Thoracic aorta (tissue), 2 donors: ENCODE measurements around the gene MAN2B2. TPM values are rescaled to one million over a fixed set of nuclear protein-coding genes. Genes with fewer than 3 reads are reported as not detected.
A peak's percentile ranks its signal among the peaks of the same experiment; 100 is the strongest.

Experiments used
- ATAC-seq: fragments of 150-250 bp; one replicate; pipeline ENCODE4 v1.8.0; 2017; ENCODE audit warnings: low read depth; ENCODE audit not compliant: insufficient number of reproducible peaks, low FRiP score
- DNase-seq: peaks from one replicate; pipeline ENCODE4 v3.0.0-alpha.2; 2020; ENCODE audit warnings: low spot score
- H3K27ac ChIP-seq, 2 donors: fragments of 200-600 bp; sonication (generic); 1 replicate in 1 of 2; 2 replicates in 1 of 2; pipeline ENCODE4 v1.5.1; 2016; ENCODE audit warnings: mild to moderate bottlenecking in 2 of 2, moderate library complexity in 2 of 2
- H3K27me3 ChIP-seq: fragments of 200-600 bp; sonication (generic); replicated peaks from 2 replicates; pipeline ENCODE4 v1.6.0; 2016; ENCODE audit warnings: mild to moderate bottlenecking; ENCODE audit not compliant: insufficient read depth
- H3K36me3 ChIP-seq: fragments of 200-600 bp; sonication (generic); one replicate; pipeline ENCODE4 v1.5.1; 2016
- H3K4me1 ChIP-seq, 2 donors: fragments of 200-600 bp; sonication (generic); 1 replicate in 1 of 2; 2 replicates in 1 of 2; pipeline versions ENCODE4 v1.5.1 to v1.6.0; 2016; ENCODE audit warnings: low read depth in 2 of 2, mild to moderate bottlenecking in 1 of 2; ENCODE audit not compliant: control insufficient read depth in 1 of 2
- H3K4me3 ChIP-seq: fragments of 200-600 bp; sonication (generic); 2 replicates; pipeline ENCODE4 v1.5.1; 2016; ENCODE audit warnings: mild to moderate bottlenecking
- H3K9me3 ChIP-seq: fragments of 200-600 bp; sonication (generic); 2 replicates; pipeline ENCODE4 v1.5.1; 2016
- CTCF ChIP-seq: fragments of 200-600 bp; sonication (generic); IDR thresholded peaks from one replicate; pipeline ENCODE4 v1.5.1; 2019; ENCODE audit warnings: antibody characterized with exemption
- total RNA-seq, 2 donors: library from RNA; depleted of rRNA; stranded (reverse); fragments of >200 nt; gene quantifications; one replicate each; pipeline versions ENCODE4 v1.1.0 to v1.2.3, GENCODE V29; 2016

Gene MAN2B2
- total RNA-seq, 2 donors from 2014 or later, result 77.1 to 94.1 TPM

- Histone ChIP-seq H3K9me3 (no peaks in the 10 kb centered on the region), H3K27ac (peak overlapping the region; percentile 96 to 98), H3K4me1 (peaks cover 14 to 31% of the 10 kb centered on the region in 2 donors), H3K36me3 (peaks cover 5% of the 10 kb centered on the region), H3K4me3 (peak overlapping the region; percentile 99), H3K27me3 (no peaks in the 10 kb centered on the region)
- TF ChIP-seq CTCF, result no peak
- DNase-seq (no peak), ATAC-seq (no peak)
Observed at GRCh38 chr4:6641971-6642320, 67.0 kb downstream of the MAN2B2 start.

DNA sequence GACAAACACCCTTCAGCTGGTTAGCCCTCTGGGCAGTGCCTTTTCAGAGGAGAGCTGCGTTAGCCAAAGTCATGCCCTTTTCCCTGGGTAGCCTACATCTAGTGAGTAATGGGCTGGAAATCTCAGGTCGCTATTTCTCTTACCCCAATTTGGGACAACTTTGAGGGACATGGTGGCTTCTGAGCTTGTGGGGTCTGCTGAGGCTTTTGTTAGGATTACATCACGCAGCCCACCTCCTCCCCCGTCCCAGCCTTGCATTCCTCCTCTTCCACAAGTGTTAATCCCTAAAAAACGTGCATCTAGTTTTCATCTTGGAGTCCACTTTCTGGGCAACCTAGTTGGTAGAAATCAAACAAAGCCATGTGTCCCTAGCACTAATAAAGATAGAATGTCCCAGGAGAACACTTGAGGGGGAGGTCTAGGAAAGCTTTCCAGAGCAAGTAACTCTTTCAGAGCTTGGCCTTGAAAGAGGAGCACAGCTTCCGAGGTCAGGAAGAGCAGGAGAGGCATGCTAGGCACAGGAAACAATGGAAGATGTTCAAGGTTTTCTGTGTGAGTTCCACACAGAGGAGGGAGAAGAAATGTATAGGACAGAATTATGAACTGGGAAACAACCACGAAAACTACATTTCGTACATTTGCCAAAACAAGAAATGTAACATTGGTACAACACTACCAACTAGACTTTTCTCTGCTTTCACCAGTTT is 68.3 kb downstream of the MAN2B2 start:
- Histone ChIP-seq H3K27ac (no peak overlapping the region), H3K27me3 (no peaks in the 10 kb centered on the region), H3K4me3 (no peak overlapping the region), H3K9me3 (no peaks in the 10 kb centered on the region), H3K4me1 (peaks cover 14 to 31% of the 10 kb centered on the region in 2 donors), H3K36me3 (peaks cover 5% of the 10 kb centered on the region)
- TF ChIP-seq CTCF, result no peak
- ATAC-seq (no peak), DNase-seq (no peak)

- ATAC-seq (no peak), DNase-seq (no peak)
- Histone ChIP-seq H3K36me3 (peaks cover 5% of the 10 kb centered on the region), H3K9me3 (no peaks in the 10 kb centered on the region), H3K27me3 (no peaks in the 10 kb centered on the region), H3K27ac (no peak overlapping the region), H3K4me1 (peaks cover 14 to 26% of the 10 kb centered on the region in 2 donors), H3K4me3 (no peak overlapping the region)
- no peak for TF ChIP-seq CTCF
Observed at GRCh38 chr4:6644792-6645530, 70.0 kb downstream of the MAN2B2 start.

DNA sequence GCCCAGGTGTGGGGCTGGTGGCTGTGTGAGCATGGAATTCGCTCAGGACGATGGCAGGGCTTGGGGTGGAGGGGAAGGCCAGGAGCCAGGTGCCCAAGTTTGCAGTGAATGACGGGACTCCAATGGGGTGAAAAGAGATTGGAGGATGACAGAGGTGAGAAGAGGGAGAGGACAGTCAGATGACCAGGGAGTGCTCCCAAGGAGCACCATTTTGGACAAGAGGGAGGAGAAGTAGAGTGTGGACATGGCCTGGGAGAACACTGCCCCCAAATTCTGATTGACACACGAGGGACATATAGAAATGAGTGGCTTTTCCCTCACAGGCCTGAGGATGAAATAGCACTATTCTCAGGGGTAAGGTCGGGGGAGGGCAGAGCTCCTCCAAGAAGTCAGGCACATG is 72.2 kb downstream of the MAN2B2 start:
- H3K36me3 ChIP-seq, result peaks cover 5% of the 10 kb centered on the region
- no peak overlapping the region for H3K27ac ChIP-seq
- peaks cover 11 to 19% of the 10 kb centered on the region in 2 donors for H3K4me1 ChIP-seq
- H3K9me3 ChIP-seq, result no peaks in the 10 kb centered on the region
- H3K27me3 ChIP-seq, result no peaks in the 10 kb centered on the region
- TF ChIP-seq CTCF, result no peak
- DNase-seq (no peak), ATAC-seq (no peak)
- H3K4me3 ChIP-seq, result no peak overlapping the region

DNA sequence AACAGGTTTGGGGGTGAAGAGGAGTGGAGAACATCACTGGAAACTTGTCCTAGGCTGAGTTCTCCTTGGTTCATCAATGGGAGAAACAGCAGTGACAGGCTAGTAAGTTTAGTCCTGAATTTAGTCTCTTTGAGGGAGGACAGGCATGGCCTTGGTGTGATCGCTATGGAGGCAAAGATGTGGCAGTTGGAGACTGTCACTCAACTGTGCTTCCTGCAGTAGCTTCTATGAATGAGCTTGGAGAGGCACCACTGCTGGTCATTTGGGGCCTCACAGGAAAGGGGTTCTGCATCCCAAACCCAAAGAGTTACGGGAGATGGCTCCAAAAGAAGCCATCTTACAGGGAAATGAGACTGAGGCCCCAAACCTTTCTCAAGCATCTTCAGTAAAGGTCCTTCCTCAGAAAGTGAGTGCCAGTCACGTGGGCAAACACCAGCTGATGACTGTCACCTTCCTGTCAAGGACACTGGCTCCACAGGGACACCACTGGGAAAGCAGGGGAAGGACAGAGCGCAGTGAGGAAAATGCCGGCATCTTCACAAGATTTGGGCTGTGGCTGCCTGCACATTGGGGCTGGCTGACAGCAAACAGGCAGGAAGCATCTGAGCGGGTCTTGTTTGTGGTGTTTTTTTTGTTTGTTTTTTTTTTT is 72.7 kb downstream of the MAN2B2 start:
- ATAC-seq, result no peak
- H3K36me3 ChIP-seq, result peaks cover 4% of the 10 kb centered on the region
- no peaks in the 10 kb centered on the region for H3K27me3 ChIP-seq
- DNase-seq, result no peak
- no peak overlapping the region for H3K4me3 ChIP-seq
- peaks cover 5 to 14% of the 10 kb centered on the region in 2 donors for H3K4me1 ChIP-seq
- no peak for TF ChIP-seq CTCF
- no peak overlapping the region for H3K27ac ChIP-seq
- no peaks in the 10 kb centered on the region for H3K9me3 ChIP-seq
